Measurements from ENCODE around the gene NUDT13. TPM values are rescaled to one million over a fixed set of nuclear protein-coding genes. Genes with fewer than 3 reads are reported as not detected.

Gene NUDT13
- total and polyA plus RNA-seq, 5 donors, result 1.9 to 4.1 (median 2.7) TPM

GRCh38 chr10:73086816-73087215, 23.4 kb upstream of the NUDT13 start:
- no peak for DNase-seq
- H3K27me3 ChIP-seq (ENCODE audit: control insufficient read depth, insufficient read depth), result no peaks in the 10 kb centered on the region
- ATAC-seq, result no peak
- H3K9me3 ChIP-seq (ENCODE audit: control insufficient read depth, low read length), result no peaks in the 10 kb centered on the region
- no peak overlapping the region for H3K4me3 ChIP-seq (ENCODE audit: low read length)
- H3K4me1 ChIP-seq (ENCODE audit: control insufficient read depth, insufficient read depth, low read length), result peaks cover 7% of the 10 kb centered on the region
- no peak overlapping the region for H3K27ac ChIP-seq (ENCODE audit: low read length)
- WGBS, result 79% methylated on average over 4 of the region's 4 CpGs
- intact Hi-C loops (cut with DNase I), result no loop called here

- Histone ChIP-seq H3K4me3 (ENCODE audit: low read length) (no peak overlapping the region), H3K27ac (ENCODE audit: low read length) (no peak overlapping the region), H3K4me1 (ENCODE audit: control insufficient read depth, insufficient read depth, low read length) (peaks cover 6% of the 10 kb centered on the region), H3K27me3 (ENCODE audit: control insufficient read depth, insufficient read depth) (no peaks in the 10 kb centered on the region), H3K9me3 (ENCODE audit: control insufficient read depth, low read length) (no peaks in the 10 kb centered on the region)
- intact Hi-C loops (cut with DNase I), result no loop called here
- DNase-seq, result no peak
- no peak for ATAC-seq
Measured at GRCh38 chr10:73088304-73088703, 22.0 kb upstream of the NUDT13 start.

GRCh38 chr10:73092830-73093229, 17.4 kb upstream of the NUDT13 start:
- over 99% methylated on average over 3 of the region's 3 CpGs for WGBS
- Histone ChIP-seq H3K9me3 (ENCODE audit: control insufficient read depth, low read length) (no peaks in the 10 kb centered on the region), H3K27ac (ENCODE audit: low read length) (no peak overlapping the region), H3K4me3 (ENCODE audit: low read length) (no peak overlapping the region), H3K27me3 (ENCODE audit: control insufficient read depth, insufficient read depth) (no peaks in the 10 kb centered on the region), H3K4me1 (ENCODE audit: control insufficient read depth, insufficient read depth, low read length) (peaks cover 5% of the 10 kb centered on the region)
- ATAC-seq (no peak), DNase-seq (no peak)
- intact Hi-C loops (cut with DNase I), result loop anchor here in 1 of 4 donors (10.0 kb wide), 1 partner anchor 72 kb away; the partner anchor contains the start of genes ECD and FAM149B1

GRCh38 chr10:73093922-73094850, 16.1 kb upstream of the NUDT13 start:
- no peaks in the 10 kb centered on the region for H3K9me3 ChIP-seq (ENCODE audit: control insufficient read depth, low read length)
- 31% methylated on average over 2 of the region's 2 CpGs for WGBS
- DNase-seq, result no peak
- H3K4me3 ChIP-seq (ENCODE audit: low read length), result peak overlapping the region; percentile 68
- no peak for ATAC-seq
- no peak overlapping the region for H3K27ac ChIP-seq (ENCODE audit: low read length)
- no peaks in the 10 kb centered on the region for H3K27me3 ChIP-seq (ENCODE audit: control insufficient read depth, insufficient read depth)
- intact Hi-C loops (cut with DNase I), result loop anchor here in 1 of 4 donors (10.0 kb wide), 1 partner anchor 71 kb away; the partner anchor contains the start of genes ECD and FAM149B1
- H3K4me1 ChIP-seq (ENCODE audit: control insufficient read depth, insufficient read depth, low read length), result no peaks in the 10 kb centered on the region

GRCh38 chr10:73094986-73095480, 15.2 kb upstream of the NUDT13 start:
- intact Hi-C loops (cut with DNase I), result loop anchor here in 2 of 4 donors (5.0 to 10.0 kb wide), 2 partner anchors 67 to 70 kb away; partner anchors contain the start of genes ECD (in 1 of the 2) and FAM149B1 (in 1 of the 2)
- Histone ChIP-seq H3K9me3 (ENCODE audit: control insufficient read depth, low read length) (no peaks in the 10 kb centered on the region), H3K4me1 (ENCODE audit: control insufficient read depth, insufficient read depth, low read length) (no peaks in the 10 kb centered on the region), H3K27ac (ENCODE audit: low read length) (no peak overlapping the region), H3K27me3 (ENCODE audit: control insufficient read depth, insufficient read depth) (no peaks in the 10 kb centered on the region), H3K4me3 (ENCODE audit: low read length) (peak overlapping the region; percentile 68)
- no peak for DNase-seq
- 3% methylated on average over 5 of the region's 5 CpGs for WGBS
- no peak for ATAC-seq

GRCh38 chr10:73095481-73096021, 14.7 kb upstream of the NUDT13 start:
- Histone ChIP-seq H3K4me1 (ENCODE audit: control insufficient read depth, insufficient read depth, low read length) (no peaks in the 10 kb centered on the region), H3K27me3 (ENCODE audit: control insufficient read depth, insufficient read depth) (no peaks in the 10 kb centered on the region), H3K4me3 (ENCODE audit: low read length) (peak overlapping the region; percentile 68), H3K27ac (ENCODE audit: low read length) (peak overlapping the region; percentile 93), H3K9me3 (ENCODE audit: control insufficient read depth, low read length) (no peaks in the 10 kb centered on the region)
- ATAC-seq, result peak in 1 of 2 donors; percentile 10
- intact Hi-C loops (cut with DNase I), result loop anchor here in 2 of 4 donors (5.0 to 10.0 kb wide), 2 partner anchors 67 to 69 kb away; partner anchors contain the start of genes ECD (in 1 of the 2) and FAM149B1 (in 1 of the 2)
- 0% methylated on average over 14 of the region's 14 CpGs for WGBS
- DNase-seq, result peak; percentile 64 to 82 (median 71)

GRCh38 chr10:73096041-73096448, 14.2 kb upstream of the NUDT13 start:
- no peaks in the 10 kb centered on the region for H3K4me1 ChIP-seq (ENCODE audit: control insufficient read depth, insufficient read depth, low read length)
- no peaks in the 10 kb centered on the region for H3K27me3 ChIP-seq (ENCODE audit: control insufficient read depth, insufficient read depth)
- ATAC-seq (peak; percentile 63 to 68), DNase-seq (peak; percentile 76 to 88 (median 86))
- peak overlapping the region; percentile 68 for H3K4me3 ChIP-seq (ENCODE audit: low read length)
- no peaks in the 10 kb centered on the region for H3K9me3 ChIP-seq (ENCODE audit: control insufficient read depth, low read length)
- peak overlapping the region; percentile 93 for H3K27ac ChIP-seq (ENCODE audit: low read length)
- under 1% methylated on average over 29 of the region's 29 CpGs for WGBS
- intact Hi-C loops (cut with DNase I), result loop anchor here in 2 of 4 donors (5.0 to 10.0 kb wide), 2 partner anchors 66 to 69 kb away; partner anchors contain the start of genes ECD (in 1 of the 2) and FAM149B1 (in 1 of the 2)

GRCh38 chr10:73096449-73097304, 13.6 kb upstream of the NUDT13 start, which contains the start of gene P4HA1:
Gene P4HA1, minus strand, starts transcription at chr10:73096866. Its CDS starts 21,983 bp downstream, at chr10:73074883.
- DNase-seq (peak; percentile 100), ATAC-seq (peak; percentile 98)
- Histone ChIP-seq H3K4me1 (ENCODE audit: control insufficient read depth, insufficient read depth, low read length) (no peaks in the 10 kb centered on the region), H3K9me3 (ENCODE audit: control insufficient read depth, low read length) (no peaks in the 10 kb centered on the region), H3K4me3 (ENCODE audit: low read length) (peak within 1 kb of the TSS; percentile 68), H3K27me3 (ENCODE audit: control insufficient read depth, insufficient read depth) (no peaks in the 10 kb centered on the region), H3K27ac (ENCODE audit: low read length) (peak within 1 kb of the TSS; percentile 93)
- intact Hi-C loops (cut with DNase I), result loop anchor here in 2 of 4 donors (5.0 to 10.0 kb wide), 2 partner anchors 66 to 68 kb away; partner anchors contain the start of genes ECD (in 1 of the 2) and FAM149B1 (in 1 of the 2)
- under 1% methylated on average over 75 of the region's 75 CpGs for WGBS

- no peaks in the 10 kb centered on the region for H3K27me3 ChIP-seq (ENCODE audit: control insufficient read depth, insufficient read depth)
- intact Hi-C loops (cut with DNase I), result loop anchor here in 2 of 4 donors (5.0 to 10.0 kb wide), 2 partner anchors 65 to 68 kb away; partner anchors contain the start of genes ECD (in 1 of the 2) and FAM149B1 (in 1 of the 2)
- DNase-seq (no peak), ATAC-seq (no peak)
- H3K9me3 ChIP-seq (ENCODE audit: control insufficient read depth, low read length), result no peaks in the 10 kb centered on the region
- no peaks in the 10 kb centered on the region for H3K4me1 ChIP-seq (ENCODE audit: control insufficient read depth, insufficient read depth, low read length)
- H3K27ac ChIP-seq (ENCODE audit: low read length), result no peak overlapping the region
- H3K4me3 ChIP-seq (ENCODE audit: low read length), result peak overlapping the region; percentile 31
- WGBS, result 29% methylated on average over 4 of the region's 4 CpGs
Measured at GRCh38 chr10:73097305-73097670, 13.0 kb upstream of the NUDT13 start.

GRCh38 chr10:73099141-73099540, 11.1 kb upstream of the NUDT13 start:
- H3K27ac ChIP-seq (ENCODE audit: low read length), result no peak overlapping the region
- DNase-seq (no peak), ATAC-seq (no peak)
- no peaks in the 10 kb centered on the region for H3K27me3 ChIP-seq (ENCODE audit: control insufficient read depth, insufficient read depth)
- WGBS, result 53% methylated on average over 1 of the region's 1 CpG
- H3K4me3 ChIP-seq (ENCODE audit: low read length), result no peak overlapping the region
- H3K9me3 ChIP-seq (ENCODE audit: control insufficient read depth, low read length), result no peaks in the 10 kb centered on the region
- intact Hi-C loops (cut with DNase I), result loop anchor here in 2 of 4 donors (5.0 to 10.0 kb wide), 2 partner anchors 63 to 66 kb away; partner anchors contain the start of genes ECD (in 1 of the 2) and FAM149B1 (in 1 of the 2)
- H3K4me1 ChIP-seq (ENCODE audit: control insufficient read depth, insufficient read depth, low read length), result no peaks in the 10 kb centered on the region

Measured in right cardiac atrium (tissue), 5 donors.